ENCODE results near the gene KCTD10.
"Not testable (repeated sequence)": the region's sequence is repeated elsewhere in the genome, so short reads cannot be mapped to it uniquely, and the experiment has no call there.

KCTD10 gene

GRCh38 chr12:109444259-109444658 lies 32.8 kb downstream of the KCTD10 start:
- no peaks in the 10 kb centered on the region for H3K27me3 ChIP-seq (ENCODE audit: low read depth)
- peaks cover 10% of the 10 kb centered on the region for H3K36me3 ChIP-seq (replicated peaks)
- no peak overlapping the region for H3K4me3 ChIP-seq
- no peak for DNase-seq (ENCODE audit: low spot score in 2 of 2)
- no peaks in the 10 kb centered on the region for H3K9me3 ChIP-seq
- no peaks in the 10 kb centered on the region for H3K4me1 ChIP-seq
- in situ Hi-C loops (cut with MboI; ENCODE audit: low sequenced_read_pairs) = no loop called here

GRCh38 chr12:109443794-109444193 lies 33.3 kb downstream of the KCTD10 start:
- no peak overlapping the region for H3K4me3 ChIP-seq
- DNase-seq (ENCODE audit: low spot score in 2 of 2) = no peak
- H3K36me3 ChIP-seq (replicated peaks) = peaks cover 10% of the 10 kb centered on the region
- H3K4me1 ChIP-seq = no peaks in the 10 kb centered on the region
- H3K9me3 ChIP-seq = no peaks in the 10 kb centered on the region
- no peaks in the 10 kb centered on the region for H3K27me3 ChIP-seq (ENCODE audit: low read depth)
- in situ Hi-C loops (cut with MboI; ENCODE audit: low sequenced_read_pairs) = no loop called here

GRCh38 chr12:109440851-109441490 lies 36.1 kb downstream of the KCTD10 start:
- DNase-seq (ENCODE audit: low spot score in 2 of 2) = peak in 1 of 2 experiments; percentile 23
- Histone ChIP-seq H3K9me3 (no peaks in the 10 kb centered on the region), H3K4me3 (no peak overlapping the region), H3K36me3 (replicated peaks) (no peaks in the 10 kb centered on the region), H3K4me1 (no peaks in the 10 kb centered on the region), H3K27me3 (ENCODE audit: low read depth) (no peaks in the 10 kb centered on the region)
- in situ Hi-C loops (cut with MboI; ENCODE audit: low sequenced_read_pairs) = no loop called here

GRCh38 chr12:109439951-109440350 lies 37.1 kb downstream of the KCTD10 start:
- not testable (repeated sequence) for H3K4me3 ChIP-seq; H3K36me3 ChIP-seq (replicated peaks); H3K27me3 ChIP-seq (ENCODE audit: low read depth); DNase-seq (ENCODE audit: low spot score in 2 of 2); H3K9me3 ChIP-seq; H3K4me1 ChIP-seq
- in situ Hi-C loops (cut with MboI; ENCODE audit: low sequenced_read_pairs) = loop anchor here (10.0 kb wide), 1 partner anchor 335 kb away; no protein-coding TSS in a partner anchor

GRCh38 chr12:109439181-109439580 lies 37.9 kb downstream of the KCTD10 start:
- H3K36me3 ChIP-seq (replicated peaks) = no peaks in the 10 kb centered on the region
- H3K4me3 ChIP-seq = no peak overlapping the region
- no peak for DNase-seq (ENCODE audit: low spot score in 2 of 2)
- H3K9me3 ChIP-seq = no peaks in the 10 kb centered on the region
- no peaks in the 10 kb centered on the region for H3K27me3 ChIP-seq (ENCODE audit: low read depth)
- in situ Hi-C loops (cut with MboI; ENCODE audit: low sequenced_read_pairs) = loop anchor here (10.0 kb wide), 1 partner anchor 336 kb away; no protein-coding TSS in a partner anchor
- H3K4me1 ChIP-seq = no peaks in the 10 kb centered on the region

- DNase-seq (ENCODE audit: low spot score in 2 of 2) = no peak
- H3K36me3 ChIP-seq (replicated peaks) = no peaks in the 10 kb centered on the region
- no peak overlapping the region for H3K4me3 ChIP-seq
- in situ Hi-C loops (cut with MboI; ENCODE audit: low sequenced_read_pairs) = loop anchor here (10.0 kb wide), 1 partner anchor 339 kb away; no protein-coding TSS in a partner anchor
- no peaks in the 10 kb centered on the region for H3K9me3 ChIP-seq
- no peaks in the 10 kb centered on the region for H3K4me1 ChIP-seq
- H3K27me3 ChIP-seq (ENCODE audit: low read depth) = no peaks in the 10 kb centered on the region
Measured at GRCh38 chr12:109436188-109436560, 40.9 kb downstream of the KCTD10 start.

- H3K36me3 ChIP-seq (replicated peaks) = no peaks in the 10 kb centered on the region
- in situ Hi-C loops (cut with MboI; ENCODE audit: low sequenced_read_pairs) = loop anchor here (10.0 kb wide), 1 partner anchor 339 kb away; no protein-coding TSS in a partner anchor
- H3K27me3 ChIP-seq (ENCODE audit: low read depth) = no peaks in the 10 kb centered on the region
- no peaks in the 10 kb centered on the region for H3K4me1 ChIP-seq
- H3K4me3 ChIP-seq = no peak overlapping the region
- DNase-seq (ENCODE audit: low spot score in 2 of 2) = no peak
- no peaks in the 10 kb centered on the region for H3K9me3 ChIP-seq
Measured at GRCh38 chr12:109435428-109436187, 41.5 kb downstream of the KCTD10 start.

- H3K9me3 ChIP-seq = no peaks in the 10 kb centered on the region
- H3K36me3 ChIP-seq (replicated peaks) = no peaks in the 10 kb centered on the region
- H3K4me1 ChIP-seq = no peaks in the 10 kb centered on the region
- H3K27me3 ChIP-seq (ENCODE audit: low read depth) = no peaks in the 10 kb centered on the region
- DNase-seq (ENCODE audit: low spot score in 2 of 2) = no peak
- in situ Hi-C loops (cut with MboI; ENCODE audit: low sequenced_read_pairs) = loop anchor here (10.0 kb wide), 1 partner anchor 340 kb away; no protein-coding TSS in a partner anchor
- no peak overlapping the region for H3K4me3 ChIP-seq
Measured at GRCh38 chr12:109434582-109434981, 42.5 kb downstream of the KCTD10 start.

GRCh38 chr12:109433618-109434017 lies 43.5 kb downstream of the KCTD10 start:
- Histone ChIP-seq H3K9me3 (no peaks in the 10 kb centered on the region), H3K4me3 (no peak overlapping the region), H3K4me1 (no peaks in the 10 kb centered on the region), H3K36me3 (replicated peaks) (no peaks in the 10 kb centered on the region), H3K27me3 (ENCODE audit: low read depth) (no peaks in the 10 kb centered on the region)
- in situ Hi-C loops (cut with MboI; ENCODE audit: low sequenced_read_pairs) = loop anchor here (10.0 kb wide), 1 partner anchor 341 kb away; no protein-coding TSS in a partner anchor
- DNase-seq (ENCODE audit: low spot score in 2 of 2) = peak in 1 of 2 experiments; percentile 53

- no peak overlapping the region for H3K4me3 ChIP-seq
- peak; percentile 62 to 92 for DNase-seq (ENCODE audit: low spot score in 2 of 2)
- H3K4me1 ChIP-seq = no peaks in the 10 kb centered on the region
- no peaks in the 10 kb centered on the region for H3K36me3 ChIP-seq (replicated peaks)
- in situ Hi-C loops (cut with MboI; ENCODE audit: low sequenced_read_pairs) = loop anchor here (10.0 kb wide), 1 partner anchor 342 kb away; no protein-coding TSS in a partner anchor
- H3K9me3 ChIP-seq = no peaks in the 10 kb centered on the region
- no peaks in the 10 kb centered on the region for H3K27me3 ChIP-seq (ENCODE audit: low read depth)
Measured at GRCh38 chr12:109432842-109433304, 44.2 kb downstream of the KCTD10 start.

GRCh38 chr12:109432431-109432830 lies 44.7 kb downstream of the KCTD10 start:
- Histone ChIP-seq H3K9me3 (no peaks in the 10 kb centered on the region), H3K4me3 (no peak overlapping the region), H3K36me3 (replicated peaks) (no peaks in the 10 kb centered on the region), H3K27me3 (ENCODE audit: low read depth) (no peaks in the 10 kb centered on the region), H3K4me1 (no peaks in the 10 kb centered on the region)
- DNase-seq (ENCODE audit: low spot score in 2 of 2) = no peak
- in situ Hi-C loops (cut with MboI; ENCODE audit: low sequenced_read_pairs) = loop anchor here (10.0 kb wide), 1 partner anchor 342 kb away; no protein-coding TSS in a partner anchor

- H3K4me1 ChIP-seq = no peaks in the 10 kb centered on the region
- H3K27me3 ChIP-seq (ENCODE audit: low read depth) = no peaks in the 10 kb centered on the region
- no peak for DNase-seq (ENCODE audit: low spot score in 2 of 2)
- H3K4me3 ChIP-seq = no peak overlapping the region
- H3K36me3 ChIP-seq (replicated peaks) = no peaks in the 10 kb centered on the region
- H3K9me3 ChIP-seq = no peaks in the 10 kb centered on the region
- in situ Hi-C loops (cut with MboI; ENCODE audit: low sequenced_read_pairs) = loop anchor here (10.0 kb wide), 1 partner anchor 345 kb away; no protein-coding TSS in a partner anchor
Measured at GRCh38 chr12:109430244-109430643, 46.9 kb downstream of the KCTD10 start.

GRCh38 chr12:109428804-109429203 lies 48.3 kb downstream of the KCTD10 start:
- H3K27me3 ChIP-seq (ENCODE audit: low read depth); H3K36me3 ChIP-seq (replicated peaks); H3K9me3 ChIP-seq; H3K4me1 ChIP-seq; in situ Hi-C loops (cut with MboI; ENCODE audit: low sequenced_read_pairs); H3K4me3 ChIP-seq; DNase-seq (ENCODE audit: low spot score in 2 of 2): not testable (repeated sequence)

Data from HAP-1 (cell line).